Occipital lobe (tissue), 2 donors: Measurements from ENCODE around the gene PSD4. TPM values are rescaled to one million over a fixed set of nuclear protein-coding genes. Genes with fewer than 3 reads are reported as not detected.

Source experiments
- DNase-seq: peaks from one replicate; lab custom pipeline; 2025; lab: John Stamatoyannopoulos, UW
- total RNA-seq: library from RNA; depleted of rRNA; stranded (reverse); fragments of >200 nt; gene quantifications from one replicate; pipeline ENCODE4 v1.2.3, GENCODE V29; 2014

The PSD4 gene
- total RNA-seq, 1 donor from 2014 or later = 4.2 TPM

GRCh38 chr2:113203901-113204519 is 30.2 kb downstream of the PSD4 start:
- peak; percentile 15 for DNase-seq

GRCh38 chr2:113206251-113206650 is 32.5 kb downstream of the PSD4 start:
- DNase-seq = no peak

GRCh38 chr2:113207021-113207420 is 33.2 kb downstream of the PSD4 start:
- DNase-seq = no peak

GRCh38 chr2:113208396-113208795 is 34.6 kb downstream of the PSD4 start:
- DNase-seq = no peak

GRCh38 chr2:113209011-113209645 is 35.4 kb downstream of the PSD4 start:
- no peak for DNase-seq

GRCh38 chr2:113209646-113210171 is 35.9 kb downstream of the PSD4 start:
- DNase-seq = no peak

GRCh38 chr2:113211226-113212105 is 37.7 kb downstream of the PSD4 start:
- no peak for DNase-seq

GRCh38 chr2:113212245-113213060 is 38.7 kb downstream of the PSD4 start:
- DNase-seq = no peak

- no peak for DNase-seq
Measured at GRCh38 chr2:113213061-113213930, 39.5 kb downstream of the PSD4 start.

GRCh38 chr2:113214141-113214540 is 40.4 kb downstream of the PSD4 start:
- no peak for DNase-seq

GRCh38 chr2:113215056-113215455 is 41.3 kb downstream of the PSD4 start:
- DNase-seq = no peak

- DNase-seq = no peak
Measured at GRCh38 chr2:113216321-113216720, 42.5 kb downstream of the PSD4 start.

- DNase-seq = no peak
Measured at GRCh38 chr2:113216891-113217454, 43.2 kb downstream of the PSD4 start.

GRCh38 chr2:113217455-113218282 is 43.9 kb downstream of the PSD4 start:
- no peak for DNase-seq

- no peak for DNase-seq
Measured at GRCh38 chr2:113218283-113219091, 44.7 kb downstream of the PSD4 start.

GRCh38 chr2:113219092-113219441 is 45.3 kb downstream of the PSD4 start:
- DNase-seq = no peak

GRCh38 chr2:113219525-113219888 is 45.7 kb downstream of the PSD4 start:
- DNase-seq = no peak

- DNase-seq = no peak
Measured at GRCh38 chr2:113219889-113220641, 46.3 kb downstream of the PSD4 start.
